Stimulated activated CD8-positive, alpha-beta memory T cell treated with anti-CD3 and anti-CD28 coated beads, Interleukin-12 subunit alpha, Interleukin-12 subunit beta, amount 100 ng/mL, for 1 hour (primary cell): Measurements from ENCODE around the gene ANP32A.

Source experiments
- DNase-seq: peaks from one replicate; pipeline ENCODE4 v3.0.0-alpha.2; 2020; ENCODE audit warnings: low read depth

Gene ANP32A

DNA sequence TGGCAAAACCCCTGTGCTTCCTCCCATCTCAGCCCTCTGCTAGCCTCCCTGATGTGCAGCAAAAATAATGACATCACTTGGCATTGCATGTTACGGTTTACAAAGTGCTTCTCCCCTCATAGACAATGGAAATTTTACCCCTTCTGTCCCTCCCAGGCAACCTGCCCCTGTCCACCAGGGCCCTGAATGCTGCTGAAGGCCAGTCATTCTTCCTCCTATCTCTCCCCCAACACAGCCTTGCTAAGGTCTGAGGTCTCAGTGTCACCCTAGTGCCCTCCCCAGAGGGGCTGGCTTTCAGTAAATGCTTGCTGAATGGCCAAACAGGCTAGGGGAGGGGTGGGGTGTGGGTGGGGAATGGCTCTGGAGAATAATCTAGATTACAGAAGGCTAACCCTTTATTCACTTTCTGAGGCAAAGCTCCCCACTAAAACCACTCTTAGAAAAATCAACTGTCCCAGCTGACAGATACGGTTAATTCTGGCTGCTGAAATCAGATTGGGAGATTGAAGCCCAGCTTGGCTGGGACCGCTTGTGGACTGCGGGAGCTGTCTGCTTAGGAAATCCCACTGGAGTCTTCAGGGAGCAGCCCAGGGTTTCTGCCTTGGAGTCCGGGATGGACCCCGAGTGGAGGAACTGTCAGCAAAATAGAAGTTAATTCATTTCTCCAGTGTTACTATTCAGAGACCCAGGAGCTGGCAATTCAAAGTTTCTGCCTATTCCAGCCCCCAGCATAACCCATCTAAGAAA, 22.9 kb downstream of the ANP32A start:
- DNase-seq, result no peak

DNA sequence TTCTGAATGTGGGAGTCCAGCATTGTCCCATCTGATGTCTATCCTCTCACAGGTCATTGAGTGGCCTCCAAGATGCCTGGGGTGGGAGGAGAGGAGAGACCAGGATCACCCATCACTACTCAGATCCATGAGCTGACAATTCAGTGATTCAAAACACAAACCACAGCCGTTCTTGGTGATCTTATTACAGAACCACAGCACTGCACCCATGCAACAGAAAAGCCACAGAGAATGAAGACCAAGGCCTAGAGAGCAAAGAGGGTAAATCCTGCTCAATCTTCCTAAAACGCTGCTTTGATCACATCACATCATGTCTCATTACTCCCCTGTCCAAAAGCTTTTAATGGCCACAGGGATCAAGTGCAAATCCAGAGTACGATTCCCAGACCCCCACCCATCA, 23.5 kb downstream of the ANP32A start:
- no peak for DNase-seq

DNA sequence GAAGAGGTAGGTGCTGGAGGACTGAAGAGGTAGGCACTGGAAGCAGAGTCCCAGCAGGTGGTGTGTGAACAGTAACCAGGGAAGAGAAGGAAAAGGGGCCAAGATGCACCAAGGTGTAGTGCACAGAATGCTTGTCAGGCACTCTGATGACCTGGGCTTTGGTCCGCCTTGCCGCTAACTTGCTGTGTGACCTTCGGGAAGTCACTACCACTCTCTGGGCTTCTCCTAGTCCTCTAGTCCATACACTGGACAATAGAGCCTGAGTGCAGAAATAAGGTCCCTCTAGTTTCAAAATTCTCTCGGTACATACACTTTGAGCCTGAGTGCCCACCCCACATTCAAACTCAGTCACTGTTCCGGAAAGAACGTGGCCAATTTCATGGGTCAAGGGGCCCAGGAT, 24.1 kb downstream of the ANP32A start:
- DNase-seq, result no peak

DNA sequence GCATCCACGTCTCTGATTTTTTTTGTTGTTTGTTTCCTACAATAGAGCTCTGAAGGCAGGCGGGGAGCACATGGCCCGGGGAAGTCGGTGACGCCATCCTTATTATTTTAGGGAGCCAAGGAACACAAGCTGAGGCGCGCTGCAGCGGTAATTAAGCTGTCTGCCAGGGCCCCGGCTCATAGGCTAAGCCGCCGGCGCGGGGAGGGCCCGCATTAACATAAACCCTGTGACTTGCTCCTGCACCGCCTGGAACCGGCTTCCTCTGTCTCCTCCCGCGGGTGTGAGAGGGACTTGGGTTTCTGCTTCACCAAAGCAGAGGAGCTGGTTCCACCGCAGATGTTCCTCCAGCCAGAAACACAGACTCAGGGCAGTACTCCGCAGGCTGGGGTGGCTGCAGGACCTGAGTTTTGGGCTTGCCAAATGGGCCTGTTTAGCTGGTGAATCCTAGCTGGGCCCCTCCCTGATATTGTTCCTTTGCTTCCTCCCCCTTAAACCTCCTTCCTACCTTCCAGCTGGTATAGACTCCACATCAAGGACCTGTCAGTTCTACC, 25.3 kb downstream of the ANP32A start:
- DNase-seq, result peak; percentile 33

DNA sequence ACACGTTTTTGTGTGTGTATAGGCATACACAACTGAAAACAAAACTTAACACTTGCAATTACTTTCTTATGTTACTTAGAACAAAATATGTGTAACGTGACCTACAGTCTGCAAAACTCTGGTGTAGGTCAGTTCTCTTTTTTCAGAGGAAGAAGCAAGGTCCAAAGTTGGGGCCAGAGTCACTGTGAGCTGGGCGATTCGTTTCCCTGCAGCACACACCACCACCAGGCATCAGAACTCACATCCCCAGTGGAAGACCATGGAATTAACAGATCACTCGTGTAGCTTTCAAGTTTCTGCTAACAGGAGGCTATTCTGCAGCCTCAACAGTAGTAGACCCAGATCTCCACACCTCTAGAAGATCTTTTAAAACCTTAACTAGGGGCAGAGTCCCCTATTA, 25.8 kb downstream of the ANP32A start:
- no peak for DNase-seq

DNA sequence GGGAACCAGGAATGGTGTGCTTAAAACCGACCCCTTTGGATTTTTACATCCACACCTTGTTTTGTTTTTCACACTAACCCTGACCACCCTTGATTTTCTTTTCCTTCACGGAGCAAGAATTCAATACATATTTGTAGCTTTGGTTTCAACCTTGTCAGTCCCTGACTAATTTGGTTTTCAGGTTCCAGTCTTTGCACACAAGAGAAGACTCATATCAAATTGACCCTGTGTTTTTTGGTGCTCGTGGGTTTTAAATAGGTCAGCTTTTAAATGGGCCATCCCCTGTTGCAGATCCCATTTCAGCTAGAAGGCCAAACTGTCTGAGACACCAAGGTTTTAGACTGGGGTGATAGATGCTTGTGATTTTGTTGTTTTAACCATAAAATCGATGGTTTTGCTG, 26.4 kb downstream of the ANP32A start:
- no peak for DNase-seq

DNA sequence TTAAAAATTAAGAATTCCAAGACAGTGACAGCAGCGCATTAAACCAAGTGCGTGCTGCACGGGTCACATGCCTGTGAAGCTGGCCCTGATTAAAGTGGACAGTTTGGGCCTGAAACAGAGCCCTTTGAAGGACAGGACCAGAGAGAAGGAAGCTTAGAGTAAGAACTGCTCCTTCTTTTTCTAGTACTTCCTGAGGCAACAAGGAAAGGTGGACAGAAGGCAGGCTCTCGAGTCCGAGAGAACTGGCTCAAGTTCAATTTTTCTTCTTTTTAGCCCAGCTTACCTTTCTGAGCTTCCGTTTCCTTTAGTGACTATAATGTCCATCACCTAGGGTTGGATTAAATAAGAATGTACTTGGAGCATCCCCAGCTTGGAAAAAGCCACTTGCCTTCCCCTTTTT, 26.9 kb downstream of the ANP32A start:
- no peak for DNase-seq

DNA sequence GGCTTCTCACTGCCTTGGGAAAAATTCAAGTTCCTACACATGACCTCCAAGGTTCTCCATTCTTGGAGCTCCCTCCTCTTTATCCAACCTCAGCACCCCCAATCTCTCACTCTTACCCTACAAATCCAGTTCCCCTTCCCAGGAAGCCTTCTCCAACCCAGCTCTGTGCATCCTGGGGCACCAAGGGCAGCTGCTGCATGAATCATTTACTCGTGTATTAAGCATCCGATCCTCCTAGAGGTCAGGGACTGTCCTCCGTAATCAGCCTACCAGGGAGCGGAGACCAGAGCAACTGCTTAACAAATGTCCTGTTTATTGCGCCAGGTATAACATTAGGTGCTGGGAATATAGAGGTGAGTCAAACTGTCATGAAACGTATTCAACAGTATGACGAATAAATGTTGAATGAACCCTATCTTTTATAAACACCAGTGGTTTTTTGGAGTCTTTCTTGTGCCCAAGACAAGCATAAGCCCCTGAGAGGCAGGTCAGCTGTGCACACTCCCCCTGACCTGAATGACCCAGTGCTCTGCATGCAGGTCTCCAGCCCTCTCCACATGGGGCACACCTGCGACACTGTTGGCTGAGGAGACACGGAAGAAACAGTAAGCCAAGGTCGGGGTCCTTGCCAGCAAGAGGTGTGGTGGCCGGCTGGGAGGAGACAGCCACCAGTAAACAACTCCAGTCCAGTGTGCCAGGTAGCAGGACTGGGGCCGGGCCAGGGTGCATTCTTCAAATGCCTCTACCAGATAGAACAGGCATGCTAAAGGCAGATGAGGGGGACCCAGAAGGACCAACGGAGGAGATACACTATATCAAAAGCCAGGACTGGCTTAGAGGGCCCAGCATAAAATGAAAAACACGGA, 27.6 kb downstream of the ANP32A start:
- no peak for DNase-seq

DNA sequence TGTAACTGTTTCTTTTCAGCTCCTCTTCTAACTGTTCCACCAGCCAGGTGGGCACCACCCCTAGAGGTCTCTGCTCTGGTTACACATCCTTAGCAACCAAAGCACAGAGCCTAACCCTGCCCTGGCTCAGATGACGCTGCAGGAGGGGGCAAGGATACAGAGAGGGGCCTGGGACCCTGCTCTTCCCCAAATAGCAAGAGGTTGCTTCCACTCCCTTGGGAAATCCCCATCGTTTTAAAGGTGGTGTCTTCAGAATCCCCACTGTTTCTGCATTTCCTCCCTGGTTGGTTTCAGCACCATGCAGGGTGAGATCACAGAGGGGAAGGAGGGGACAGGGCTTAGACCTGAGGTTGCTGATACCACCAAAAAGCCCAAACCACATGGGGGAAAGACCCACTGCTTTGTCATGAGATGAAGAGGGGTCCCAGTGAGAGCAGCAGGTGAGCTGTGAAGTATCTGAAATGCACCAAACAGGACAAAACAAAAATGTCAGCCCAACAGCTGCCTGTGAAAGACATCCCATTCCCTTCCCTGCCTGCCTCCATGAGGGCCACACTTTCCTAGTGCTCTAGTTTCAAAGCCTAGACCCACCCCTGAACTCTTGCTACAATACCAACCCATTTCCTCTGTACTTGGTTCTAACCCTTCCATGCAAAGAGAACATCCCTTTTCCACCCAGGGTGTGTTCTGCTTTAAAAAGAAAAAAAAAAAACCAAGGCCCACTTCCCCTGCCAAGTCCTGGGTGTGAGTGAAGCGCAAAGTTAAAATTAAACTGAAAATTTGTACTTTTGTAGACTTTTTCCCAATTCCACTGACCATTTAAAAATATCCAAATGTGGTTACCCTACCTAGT, 29.0 kb downstream of the ANP32A start:
- peak; percentile 29 for DNase-seq

DNA sequence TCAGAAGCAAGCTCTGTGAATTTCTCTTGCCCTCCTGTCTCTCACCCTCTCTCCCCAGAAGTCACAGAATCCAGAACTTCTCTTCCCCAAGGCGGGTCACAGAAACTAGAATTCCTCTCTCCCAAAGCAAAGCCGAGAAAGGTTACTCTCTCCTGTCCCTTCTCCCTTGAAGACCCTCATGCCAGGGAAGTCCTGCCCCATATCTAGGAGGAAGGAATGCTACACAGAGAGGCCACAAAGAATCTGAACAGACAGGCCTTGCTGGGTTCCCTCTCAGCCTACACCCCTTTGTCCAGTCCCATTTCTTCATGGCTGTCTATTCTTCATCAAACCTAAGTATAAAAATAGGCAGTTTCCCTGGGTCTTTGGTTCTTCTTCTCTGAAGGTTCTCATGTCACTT, 29.8 kb downstream of the ANP32A start:
- no peak for DNase-seq

DNA sequence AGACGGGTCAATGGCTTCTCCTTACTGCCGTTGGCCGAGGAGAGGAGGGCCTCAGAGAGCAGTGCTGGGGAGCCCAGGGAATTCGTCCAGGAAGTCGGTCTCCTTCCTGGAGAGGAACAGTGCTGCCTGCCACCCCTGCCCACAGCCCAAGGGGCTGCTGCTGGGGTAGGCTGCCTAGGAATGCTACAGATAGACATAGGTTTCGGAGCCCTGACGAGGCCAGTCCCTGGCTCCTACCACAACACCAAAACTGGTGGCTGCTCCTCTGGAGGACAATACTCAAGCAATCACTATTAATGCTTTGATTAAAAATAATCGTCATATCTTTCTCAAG, 30.5 kb downstream of the ANP32A start:
- no peak for DNase-seq

DNA sequence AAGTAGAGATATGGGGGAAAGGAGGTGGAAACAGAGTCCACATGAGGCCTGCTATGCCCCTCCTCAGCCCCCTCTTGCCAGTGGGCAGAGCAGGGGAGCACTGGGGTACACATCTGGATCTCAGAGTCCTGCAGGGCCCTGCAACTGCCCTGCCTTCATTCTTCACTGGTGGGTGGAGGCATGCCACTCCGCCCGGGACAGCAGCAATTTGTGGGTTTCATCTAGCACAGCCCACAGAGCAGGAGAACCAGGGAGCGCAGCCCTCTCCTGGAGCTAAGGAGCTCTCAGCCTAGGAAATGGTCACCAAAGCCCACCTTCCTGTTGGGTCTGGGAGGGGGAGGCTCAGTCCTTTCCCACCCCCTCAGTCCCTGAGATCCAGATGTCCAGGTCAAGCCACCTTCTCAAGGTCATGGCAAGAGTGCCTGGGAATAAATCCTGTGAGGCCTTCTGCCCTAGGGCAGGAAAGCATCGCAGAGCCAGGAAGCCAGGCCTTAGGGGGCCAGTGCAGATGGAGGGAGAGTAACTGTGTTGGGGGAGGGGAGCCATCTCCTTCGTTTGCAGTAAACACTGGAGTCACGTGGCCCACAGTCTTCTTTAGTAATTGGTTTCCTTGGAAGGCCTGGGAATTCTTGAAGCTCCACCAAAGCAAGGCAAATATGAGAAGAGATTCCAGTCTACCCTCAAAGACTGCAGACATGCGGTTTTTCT, 31.0 kb downstream of the ANP32A start:
- DNase-seq, result no peak

DNA sequence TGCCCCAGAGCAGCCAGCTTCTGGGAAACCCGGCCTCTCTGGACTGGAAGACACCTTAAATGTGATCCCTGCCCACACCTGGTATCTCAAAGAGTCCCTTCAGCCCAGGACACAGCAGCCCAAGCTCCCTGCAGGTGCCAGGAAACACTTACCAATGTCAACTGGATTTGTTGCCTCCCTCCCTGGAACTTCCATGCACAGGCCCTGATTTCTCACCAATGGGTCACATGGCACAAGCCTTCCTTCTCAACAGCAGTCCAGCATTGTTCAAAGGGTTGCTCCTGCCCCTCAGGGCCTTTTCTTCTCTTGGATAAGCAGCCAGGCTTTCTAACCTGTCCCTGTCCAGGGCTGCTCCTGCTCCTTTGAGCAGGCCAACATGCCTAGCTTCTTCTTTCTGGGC, 31.6 kb downstream of the ANP32A start:
- DNase-seq, result no peak

DNA sequence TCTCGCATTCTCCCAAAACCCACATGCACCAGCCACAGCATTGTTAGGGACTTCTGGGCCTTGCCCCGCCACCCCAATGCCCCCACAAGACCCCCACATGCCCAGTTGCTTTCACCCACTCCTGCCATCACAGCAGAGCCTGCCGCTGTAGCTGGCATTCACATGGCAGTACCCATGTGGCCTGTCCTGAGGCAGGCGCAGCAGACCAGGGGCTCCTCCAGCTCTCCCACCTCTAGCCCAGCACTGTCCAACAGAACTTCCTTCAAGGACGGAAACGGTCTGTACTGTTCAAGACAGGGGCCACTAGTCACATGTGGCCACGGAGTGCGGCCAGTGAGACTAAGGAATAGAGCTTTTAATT, 32.5 kb downstream of the ANP32A start:
- no peak for DNase-seq

DNA sequence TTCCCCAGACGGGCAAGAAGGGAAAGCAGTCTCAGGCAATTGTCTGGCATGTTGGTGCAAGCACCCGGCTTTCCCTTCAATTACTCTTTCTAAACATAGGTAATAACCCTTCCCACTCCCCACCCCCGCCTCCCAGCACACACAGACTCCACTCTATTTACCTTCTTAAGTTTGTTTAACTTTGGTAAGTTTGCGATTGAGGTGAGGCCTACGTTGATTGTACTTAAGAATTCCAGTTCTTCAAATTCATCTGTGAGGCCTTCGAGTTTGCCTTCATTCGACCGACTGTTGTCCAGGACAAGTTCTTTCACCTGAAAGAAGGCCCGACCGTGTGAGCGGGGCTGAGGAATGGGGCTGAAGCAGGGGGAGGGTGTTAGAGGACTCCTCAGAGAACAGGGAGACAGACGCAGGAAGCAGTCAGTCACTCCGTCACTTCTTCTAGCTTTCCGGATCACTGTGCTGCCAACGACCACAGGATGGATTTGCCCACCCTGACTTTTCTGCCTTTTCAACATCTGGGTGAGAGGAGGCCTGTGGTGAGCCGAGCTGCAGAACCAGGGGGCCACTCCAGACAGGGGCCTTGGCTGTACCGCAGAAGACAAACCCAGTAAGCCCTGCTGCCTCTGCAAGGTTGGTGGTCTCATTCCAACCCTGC, 33.0 kb downstream of the ANP32A start:
- no peak for DNase-seq

DNA sequence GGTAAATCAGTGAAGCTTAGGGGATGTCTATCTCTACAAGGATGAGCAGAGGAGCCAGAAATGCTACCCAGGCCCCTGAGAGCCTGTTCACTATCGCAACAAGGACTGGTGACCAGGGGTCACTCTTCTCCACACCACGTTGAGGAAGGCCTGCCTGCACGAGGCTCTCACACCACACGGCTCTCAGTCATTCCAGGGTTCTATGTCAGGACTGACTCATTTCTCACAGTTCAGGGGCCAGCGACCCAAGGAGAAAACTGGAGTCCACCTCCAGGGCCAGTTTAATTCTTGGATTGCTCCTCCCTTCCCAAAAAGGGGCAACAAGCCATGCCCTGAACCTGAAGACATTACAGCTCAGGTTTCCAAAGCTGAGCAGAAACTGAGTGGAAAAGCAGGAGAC, 33.9 kb downstream of the ANP32A start:
- DNase-seq, result no peak

DNA sequence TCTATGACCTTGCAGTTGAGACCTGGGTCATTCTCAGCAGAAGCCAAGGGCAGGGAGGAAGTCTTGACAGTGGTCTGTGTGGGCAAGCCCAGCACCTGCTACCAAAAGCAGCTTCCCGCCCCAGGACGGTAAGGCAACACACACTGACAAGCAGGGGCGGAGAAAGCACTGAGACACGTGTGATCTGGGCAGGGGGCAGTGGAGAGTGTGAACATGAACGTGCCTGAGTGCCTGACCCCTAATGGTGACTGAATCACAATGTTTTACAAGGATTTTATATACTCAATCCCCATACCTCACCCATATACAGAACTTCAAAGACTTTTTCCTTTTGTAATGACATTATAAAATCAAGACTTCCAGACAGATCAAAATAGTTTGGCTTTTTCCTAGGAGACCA, 35.2 kb downstream of the ANP32A start:
- no peak for DNase-seq

DNA sequence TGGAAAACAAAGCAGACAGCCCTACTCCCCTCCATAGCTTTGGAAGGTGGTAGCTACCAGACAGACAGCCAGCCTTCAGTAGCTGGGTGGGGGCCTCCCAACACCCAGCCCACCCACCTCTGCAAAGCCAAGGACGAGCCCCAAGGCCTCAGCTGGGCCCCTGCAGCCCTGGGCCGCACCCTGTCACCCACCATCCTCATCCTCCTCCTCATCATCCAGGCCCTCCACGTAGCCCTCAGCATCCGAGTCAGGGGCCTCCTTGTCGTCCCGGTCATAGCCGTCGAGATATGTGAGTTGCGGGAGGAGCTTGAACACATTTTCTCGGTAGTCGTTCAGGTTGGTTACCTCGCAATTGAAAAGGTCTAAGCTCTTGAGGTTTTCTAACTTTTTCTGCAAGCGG, 36.5 kb downstream of the ANP32A start:
- no peak for DNase-seq

DNA sequence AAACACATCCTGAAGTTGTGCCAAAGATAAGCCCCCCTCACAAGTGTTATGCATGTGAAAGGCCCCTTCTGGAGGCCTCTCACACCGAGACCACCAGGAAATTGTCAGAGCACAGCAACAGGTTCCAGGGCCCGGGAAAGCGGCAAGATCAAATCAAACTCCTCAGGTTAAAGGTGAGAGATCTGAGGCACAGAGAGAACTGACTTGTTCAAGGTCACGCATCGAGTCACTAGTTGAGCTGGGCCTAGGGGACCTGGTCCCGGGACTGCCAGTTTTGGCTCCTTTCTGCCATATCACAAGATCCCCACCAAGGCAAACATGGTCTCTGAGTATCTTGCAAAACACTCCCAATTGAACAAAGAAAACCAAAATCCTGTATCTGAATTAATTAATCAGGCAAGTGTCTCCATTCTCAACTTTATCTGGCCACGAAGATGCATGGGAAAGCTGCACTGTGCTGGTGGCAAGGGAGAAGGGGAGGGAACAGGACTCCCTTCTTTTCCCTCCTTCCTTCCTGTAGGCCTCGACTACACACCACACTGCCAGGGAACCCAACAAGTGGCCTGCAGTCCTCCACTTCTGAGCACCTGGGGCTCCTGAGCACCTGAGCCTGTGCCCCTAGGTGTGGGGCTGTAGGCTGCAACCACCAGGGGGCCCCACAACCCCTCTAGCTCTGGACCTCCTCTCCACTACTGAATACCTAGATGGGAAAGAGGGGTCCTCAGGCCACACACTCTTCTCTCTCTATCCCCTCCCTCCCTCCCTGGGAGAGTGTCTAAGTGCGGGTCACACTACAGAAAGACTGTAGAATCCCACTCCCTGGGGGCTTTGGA, 37.3 kb downstream of the ANP32A start:
- DNase-seq, result peak; percentile 47

DNA sequence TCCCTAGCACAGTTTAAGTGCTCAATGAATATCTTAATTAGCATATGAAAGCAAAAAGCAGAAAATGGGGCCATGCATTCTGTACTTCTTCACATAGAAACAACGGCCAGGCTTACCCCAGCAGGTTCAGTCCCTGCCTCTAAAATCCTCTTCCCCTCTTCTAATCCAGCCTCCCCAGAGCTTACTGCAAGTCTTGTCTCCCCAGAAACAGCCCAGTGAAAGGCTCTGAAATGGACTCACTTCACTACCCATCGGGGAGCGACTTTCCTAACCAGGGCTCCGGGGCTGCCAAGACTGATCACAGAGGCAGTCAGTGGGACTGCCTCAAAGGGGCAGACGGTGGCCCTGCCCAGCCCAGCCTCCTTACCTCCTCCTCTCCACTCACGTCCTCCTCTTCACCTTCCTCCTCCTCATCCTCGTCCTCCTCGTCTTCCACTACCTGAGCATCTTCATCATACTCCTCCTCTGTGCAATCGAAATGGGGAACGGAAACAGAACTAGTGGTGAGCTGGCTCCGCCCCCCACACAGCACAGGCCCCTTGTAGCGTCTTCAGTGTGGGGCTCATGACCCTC, 38.0 kb downstream of the ANP32A start:
- no peak for DNase-seq
